Activated CD8-positive, alpha-beta memory T cell treated with anti-CD3 and anti-CD28 coated beads for 48 hours (primary cell): Measurements from ENCODE around the gene NADK2.

ENCODE experiments used
- DNase-seq, 3 experiments: peaks; one replicate each; pipeline ENCODE4 v3.0.0-alpha.2; 2020; ENCODE audit warnings: low read depth in 2 of 3, low spot score in 2 of 3

Gene NADK2

DNA sequence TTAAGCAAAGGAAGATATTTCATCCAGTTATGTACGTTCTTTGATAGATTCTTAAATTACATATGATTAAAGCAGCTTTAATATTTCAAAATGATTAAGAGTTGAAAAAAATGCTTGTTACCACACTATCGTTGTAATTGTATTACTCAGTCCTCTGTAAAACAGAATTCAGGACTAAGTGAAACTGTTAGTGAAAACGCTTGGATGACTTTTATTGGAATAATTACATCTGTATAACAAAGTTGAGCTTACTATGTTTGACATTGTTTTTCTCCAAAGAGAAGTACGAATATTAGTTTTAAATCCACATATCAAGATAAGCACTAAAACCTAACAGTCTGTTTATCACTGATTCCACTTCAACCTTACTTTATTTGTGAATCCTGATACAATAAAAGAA lies 8.7 kb upstream of the NADK2 start:
- no peak for DNase-seq

DNA sequence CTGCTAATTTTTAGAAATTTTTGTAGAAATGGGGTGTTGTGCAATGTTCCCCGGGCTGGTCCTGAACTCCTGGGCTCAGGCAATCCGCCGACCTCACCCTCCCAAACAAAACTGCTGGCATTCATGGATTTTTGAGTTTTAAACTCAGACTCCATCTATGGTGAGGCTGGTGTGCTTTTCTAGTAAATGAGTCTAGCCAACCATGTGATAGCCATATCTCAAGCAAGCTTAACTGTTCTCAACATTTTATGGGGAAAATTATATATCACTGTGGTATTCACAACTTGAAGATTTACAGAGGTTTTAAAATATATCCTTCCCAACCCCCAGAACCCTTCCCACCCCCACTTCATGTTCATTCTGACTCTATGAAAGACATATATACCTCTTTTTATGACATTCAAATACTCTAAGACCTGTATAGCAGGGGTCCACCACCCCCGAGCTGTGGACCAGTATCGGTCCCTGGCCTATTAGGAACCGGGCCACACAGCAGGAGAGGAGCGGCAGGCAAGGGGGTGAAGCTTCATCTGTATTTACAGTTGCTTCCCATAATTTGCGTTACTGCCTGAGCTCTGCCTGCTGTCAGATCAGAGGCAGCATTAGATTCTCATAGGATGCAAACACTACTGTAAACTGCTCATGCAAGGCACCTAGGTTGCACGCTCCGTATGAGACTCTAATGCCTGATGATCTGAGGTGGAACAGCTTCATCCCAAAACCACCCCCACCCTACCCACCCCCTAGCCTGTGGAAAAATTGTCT lies 4.5 kb upstream of the NADK2 start:
- DNase-seq = no peak

DNA sequence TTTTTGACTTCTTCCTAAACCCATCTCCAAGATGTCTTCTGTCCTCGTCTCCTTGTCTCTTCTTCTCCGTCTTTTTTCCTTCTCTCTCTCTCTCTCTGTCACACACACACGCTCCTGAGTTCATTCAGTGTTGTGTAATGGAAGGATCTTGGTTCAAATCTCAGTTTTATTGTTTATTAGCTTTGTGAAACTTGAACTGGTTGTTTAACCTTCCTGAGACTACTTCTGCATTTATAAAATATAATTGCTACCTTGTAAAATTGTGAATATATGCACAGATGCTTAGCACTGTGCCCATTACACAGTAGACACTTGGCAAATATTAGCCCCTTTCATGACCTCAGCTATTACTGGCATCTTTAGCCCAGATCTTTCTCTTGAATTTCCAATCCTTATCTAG lies 2.4 kb upstream of the NADK2 start:
- DNase-seq = no peak

DNA sequence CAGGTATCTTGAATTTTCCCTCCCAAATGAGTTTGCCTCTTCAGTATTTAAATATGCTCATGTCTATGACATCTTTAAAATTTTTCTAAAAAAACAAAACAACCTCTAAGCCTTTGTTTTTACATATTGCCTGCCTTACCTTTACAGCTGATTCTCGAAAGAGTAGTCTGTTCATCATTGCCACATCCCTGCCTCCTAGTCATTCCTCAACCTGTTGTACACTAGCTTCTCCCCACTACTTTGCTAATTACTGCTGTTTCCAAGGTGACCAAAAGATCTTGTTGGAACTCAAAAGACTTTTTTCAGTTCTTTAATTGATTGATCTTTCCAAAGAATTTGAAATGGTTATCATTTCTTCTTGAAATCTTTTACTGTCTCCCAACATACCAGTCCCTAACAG lies 1.9 kb upstream of the NADK2 start:
- DNase-seq = no peak

DNA sequence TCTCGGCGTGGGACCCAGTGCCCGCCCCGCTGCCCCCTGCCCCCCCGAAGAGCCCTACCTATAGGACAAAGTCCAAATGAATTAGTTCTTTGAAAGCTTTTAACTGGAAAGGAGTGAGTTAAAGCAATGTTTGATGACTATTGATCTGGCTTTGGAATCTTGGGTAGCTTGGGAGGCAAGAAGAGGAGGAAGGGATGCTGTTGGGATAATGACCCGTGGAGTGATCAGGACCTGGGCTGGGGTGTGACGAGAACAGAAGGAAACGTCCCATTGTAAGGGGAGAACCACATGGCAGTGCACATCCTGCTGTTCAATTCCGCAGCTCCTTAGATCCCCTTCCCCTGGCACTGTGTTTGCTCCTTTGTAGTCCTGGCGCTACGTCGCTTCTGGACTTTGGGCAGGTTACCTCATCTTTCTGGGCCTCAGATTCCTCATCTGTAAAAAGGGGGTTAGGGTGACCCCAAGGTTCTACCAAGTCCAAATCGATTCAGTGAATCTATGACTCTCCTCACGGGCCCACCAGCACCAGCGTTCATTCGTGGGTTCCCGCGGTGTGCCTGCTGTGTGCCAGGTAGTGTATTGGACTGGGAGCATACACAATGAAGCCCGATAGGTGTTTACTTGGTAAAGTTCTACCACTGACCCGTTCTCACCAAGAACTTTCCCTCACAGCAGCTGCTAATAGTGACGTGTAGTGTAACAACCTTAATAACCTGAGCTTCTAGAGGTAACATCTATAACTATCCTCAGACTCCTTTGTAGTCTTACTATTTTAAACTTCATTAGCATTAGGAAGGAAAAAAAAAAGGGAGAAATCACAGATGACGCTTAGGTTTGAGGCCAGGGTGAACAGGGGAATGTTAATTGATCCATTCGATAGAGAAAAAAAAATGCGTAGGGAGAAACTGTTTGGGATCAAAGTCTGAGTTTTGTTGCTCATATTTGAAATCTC lies 1.1 kb upstream of the NADK2 start:
- peak in 1 of 3 experiments; percentile 1 for DNase-seq

DNA sequence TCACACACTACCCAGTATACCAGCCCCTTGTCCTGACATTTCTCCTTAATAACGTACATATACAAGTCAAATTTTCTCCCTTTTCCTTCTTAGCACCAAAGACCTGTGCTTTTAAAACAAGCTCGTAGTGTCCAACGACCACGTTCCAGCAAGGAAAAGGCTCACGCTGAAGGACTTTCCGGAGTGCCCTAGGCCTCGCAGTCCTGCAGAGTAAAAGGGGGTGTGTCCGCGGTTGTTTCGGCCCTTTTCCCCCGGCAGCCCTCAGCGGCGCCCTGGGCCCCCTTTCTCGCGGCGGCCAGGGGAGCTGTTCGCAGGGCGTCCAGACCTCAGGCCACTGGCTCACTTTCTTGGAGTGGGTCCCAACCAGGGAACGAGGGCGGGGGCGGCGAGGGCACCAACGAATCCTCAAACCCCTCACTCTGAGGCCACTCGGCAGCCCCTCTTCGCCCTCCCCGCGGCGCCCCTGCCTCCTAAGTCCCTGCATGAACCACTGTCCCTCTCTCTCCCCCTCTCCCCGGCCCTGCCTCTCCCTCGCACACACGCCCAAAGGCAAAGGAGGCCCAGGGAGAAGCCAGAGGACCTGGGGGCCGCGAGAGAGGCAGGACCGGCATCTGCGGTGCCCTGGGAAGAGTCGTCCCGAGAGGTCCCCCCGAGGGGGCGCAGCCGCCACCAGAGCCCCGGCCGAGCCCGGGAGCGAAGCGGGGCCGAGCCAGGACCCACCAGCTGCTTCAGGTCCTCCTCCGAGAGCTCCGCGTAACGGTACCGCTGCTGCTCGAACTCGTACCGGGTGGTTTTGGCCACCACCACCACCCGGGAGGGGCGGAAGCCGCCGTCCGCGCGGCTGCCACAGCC lies 720 bp downstream of the NADK2 start:
- peak; percentile 9 to 36 (median 22) for DNase-seq

DNA sequence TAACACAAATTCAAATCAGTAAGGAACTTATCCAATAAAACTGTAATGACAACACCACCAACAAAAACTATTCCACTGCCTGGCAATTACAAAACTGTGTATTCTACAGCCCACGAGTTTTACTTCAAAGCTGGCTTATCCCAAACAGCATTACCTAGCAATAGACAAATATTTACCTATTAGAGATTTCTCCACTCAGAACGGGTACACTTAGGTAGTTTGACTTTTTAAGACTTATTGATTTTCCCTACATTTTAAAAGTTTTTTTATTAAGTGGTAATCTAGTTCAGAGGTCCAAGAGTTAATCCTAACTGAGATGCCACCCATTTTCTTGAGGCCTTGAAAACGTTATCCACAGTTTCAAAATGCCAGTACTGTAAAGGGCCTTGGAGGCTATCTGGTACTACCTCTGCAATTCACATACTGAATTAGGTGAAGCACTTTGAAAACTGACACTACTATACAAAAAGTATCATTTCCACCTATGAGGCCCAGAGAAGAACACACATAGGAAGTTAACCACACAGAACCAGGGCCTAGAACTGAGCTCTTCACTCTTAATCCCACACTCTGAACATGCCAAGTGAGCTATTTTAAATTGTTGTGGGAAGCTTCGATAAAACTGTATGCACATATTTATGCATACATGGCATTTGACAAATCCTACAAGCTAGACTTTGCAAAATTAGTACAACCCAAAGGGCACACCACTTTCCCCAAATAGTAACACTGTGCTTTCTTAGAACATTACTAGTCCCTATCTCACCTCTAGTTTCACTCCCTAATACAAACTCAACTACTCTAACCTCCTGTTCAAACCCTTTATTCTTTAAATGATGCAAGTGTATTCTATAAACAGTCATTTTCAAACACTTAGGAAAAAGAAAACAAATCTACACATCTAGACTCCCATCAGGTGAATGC lies 2.1 kb downstream of the NADK2 start:
- no peak for DNase-seq

DNA sequence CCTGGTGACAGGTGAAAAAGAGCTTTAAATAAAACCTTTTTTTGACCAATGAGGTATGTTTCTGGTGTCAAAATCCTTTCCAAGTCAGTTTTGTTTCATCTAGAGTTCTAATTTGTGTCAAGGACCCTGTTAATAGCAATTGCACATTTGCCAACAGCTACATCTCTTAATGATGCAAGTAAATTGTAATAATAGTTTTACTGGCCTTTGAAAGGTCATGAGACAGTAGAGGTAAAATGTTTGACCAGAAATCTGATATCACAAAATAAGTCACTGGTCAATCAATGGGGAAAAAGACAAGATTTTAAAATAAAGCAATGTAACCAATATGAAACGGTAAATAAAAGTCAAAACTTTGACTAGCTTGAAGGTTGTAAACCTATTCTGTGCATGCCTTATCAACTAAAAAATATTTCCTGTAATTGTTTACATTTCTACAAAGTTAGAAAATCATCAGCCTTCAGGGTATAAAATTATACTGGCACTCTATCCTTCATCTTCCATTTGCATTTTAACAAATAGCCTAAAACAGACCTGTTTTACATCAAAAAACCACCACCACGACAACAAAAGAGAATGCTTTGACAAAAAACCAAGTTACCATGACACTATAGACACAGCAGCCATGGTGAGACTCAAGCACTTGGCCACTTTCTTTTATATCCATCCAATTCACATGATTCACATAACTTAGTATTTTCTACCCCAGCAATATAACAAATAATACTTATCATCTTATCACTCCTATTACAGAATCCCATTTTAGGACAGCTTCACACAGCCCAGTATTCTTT lies 3.0 kb downstream of the NADK2 start:
- no peak for DNase-seq

DNA sequence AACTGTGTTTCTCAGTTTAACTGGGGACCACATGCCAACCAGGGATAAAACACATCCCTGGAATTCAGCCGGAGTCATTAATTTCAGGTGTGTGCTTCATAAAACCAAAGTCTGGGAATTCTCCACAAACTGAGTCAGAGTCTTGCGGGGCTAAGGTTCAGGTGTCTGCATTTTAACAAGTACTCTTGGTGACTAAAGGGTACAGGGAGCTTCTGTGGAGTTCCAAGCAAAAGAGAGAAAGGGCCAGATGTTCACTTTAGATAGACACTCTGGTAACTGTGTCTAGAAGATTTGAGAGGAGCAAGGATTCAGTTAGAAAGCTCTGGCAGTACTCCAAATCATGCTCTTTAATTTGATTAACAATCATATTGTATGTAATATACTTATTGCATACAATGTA lies 4.0 kb downstream of the NADK2 start:
- no peak for DNase-seq

DNA sequence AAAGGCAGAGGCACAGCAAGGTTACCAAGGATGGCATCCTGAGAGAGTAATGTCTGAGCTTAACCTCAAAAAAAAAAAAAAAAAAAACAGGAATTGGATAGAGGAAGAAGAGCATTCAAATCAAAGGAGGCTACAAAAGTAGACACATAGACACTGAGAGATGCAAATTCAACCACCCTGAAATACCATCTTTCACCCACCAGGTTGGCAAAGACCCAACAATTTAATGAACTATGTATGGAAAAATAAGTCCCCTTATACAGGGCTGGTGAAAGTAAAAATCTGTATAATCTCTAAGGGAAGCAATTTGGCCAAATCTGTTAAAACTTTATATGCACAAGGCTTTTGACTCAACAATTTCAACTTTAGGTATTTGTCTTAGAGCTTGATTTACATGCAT lies 4.9 kb downstream of the NADK2 start:
- no peak for DNase-seq

DNA sequence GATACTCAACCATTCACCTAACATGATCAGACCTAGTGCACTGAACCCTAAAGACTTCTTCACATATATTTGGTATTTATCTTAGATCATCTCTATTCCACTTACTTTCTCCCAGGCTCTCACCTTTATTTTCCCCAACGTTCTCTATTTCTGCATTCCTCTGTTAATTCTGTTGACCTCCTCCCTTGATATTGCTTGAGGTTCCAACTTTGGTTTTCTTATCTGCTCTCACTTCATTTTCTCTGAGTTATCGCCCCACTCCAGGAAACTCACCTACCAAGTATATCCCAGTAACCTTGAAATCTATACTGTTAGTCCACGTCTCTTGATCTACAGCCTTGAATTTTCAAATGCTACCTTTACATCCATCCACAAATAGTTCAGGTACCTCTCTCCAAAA lies 9.2 kb downstream of the NADK2 start:
- no peak for DNase-seq

DNA sequence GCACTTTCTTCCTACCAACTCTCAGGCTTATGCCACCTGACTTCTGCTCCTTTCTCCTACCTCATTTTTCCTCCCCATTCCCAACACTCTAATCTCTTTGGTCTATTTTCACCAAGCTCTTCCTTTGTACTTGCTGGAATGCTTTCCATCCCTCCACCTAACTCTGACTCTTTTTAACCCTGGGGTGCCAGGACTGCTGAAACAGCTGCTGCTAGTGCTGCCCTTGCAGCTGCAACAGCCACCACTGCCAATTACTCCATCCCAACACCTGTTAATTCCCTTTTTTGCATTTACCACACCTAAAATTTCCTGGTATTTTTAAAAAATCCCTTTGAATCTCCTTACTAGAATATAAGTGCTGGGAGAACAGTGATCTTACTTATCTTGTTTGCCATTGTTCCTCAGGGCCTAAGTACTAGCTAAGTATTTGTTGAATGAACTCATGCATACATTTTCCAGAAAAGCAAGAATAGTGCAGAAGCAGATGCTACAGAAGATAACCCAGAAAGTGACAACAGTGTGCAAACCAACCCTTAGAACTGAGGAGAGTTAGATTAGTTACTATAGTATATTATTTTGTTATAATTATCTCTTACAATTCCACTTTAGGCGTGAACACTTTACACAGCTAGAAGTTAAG lies 11.5 kb downstream of the NADK2 start:
- no peak for DNase-seq

DNA sequence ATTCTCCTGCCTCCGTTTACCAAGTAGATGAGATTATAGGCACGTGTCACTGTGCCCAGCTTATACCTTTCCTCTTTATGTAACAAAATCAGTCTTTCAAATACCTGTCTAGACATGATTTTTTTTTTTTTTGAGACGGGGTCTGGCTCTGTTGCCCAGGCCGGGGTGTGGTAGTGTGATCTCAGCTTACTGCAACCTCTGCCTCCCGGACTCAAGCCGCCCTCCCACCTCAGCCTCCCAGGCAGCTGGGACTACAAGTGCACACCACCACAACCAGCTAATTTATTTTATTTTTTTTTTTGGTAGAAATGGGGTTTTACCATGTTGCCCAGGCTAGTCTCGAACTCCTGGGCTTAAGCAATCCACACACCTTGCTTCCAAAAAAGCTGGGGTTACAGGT lies 13.2 kb downstream of the NADK2 start:
- DNase-seq = no peak

DNA sequence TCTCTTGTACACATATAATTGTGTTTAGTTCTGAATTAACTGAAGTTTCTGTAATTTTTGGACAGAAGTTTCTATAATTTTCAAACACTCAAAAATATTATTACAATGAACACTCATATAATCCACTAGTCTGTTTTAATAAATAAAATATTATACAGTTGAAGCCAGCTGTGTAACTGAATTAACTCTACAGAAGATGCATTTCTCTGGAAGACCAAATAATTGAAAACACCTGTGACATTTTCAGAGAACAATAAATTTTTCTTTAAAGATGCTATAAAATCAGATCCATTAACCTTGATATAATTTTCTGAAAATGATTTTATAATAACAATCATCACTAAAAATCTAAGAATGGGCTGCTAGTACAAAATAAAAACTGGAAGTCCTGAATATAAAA lies 14.7 kb downstream of the NADK2 start:
- no peak for DNase-seq

DNA sequence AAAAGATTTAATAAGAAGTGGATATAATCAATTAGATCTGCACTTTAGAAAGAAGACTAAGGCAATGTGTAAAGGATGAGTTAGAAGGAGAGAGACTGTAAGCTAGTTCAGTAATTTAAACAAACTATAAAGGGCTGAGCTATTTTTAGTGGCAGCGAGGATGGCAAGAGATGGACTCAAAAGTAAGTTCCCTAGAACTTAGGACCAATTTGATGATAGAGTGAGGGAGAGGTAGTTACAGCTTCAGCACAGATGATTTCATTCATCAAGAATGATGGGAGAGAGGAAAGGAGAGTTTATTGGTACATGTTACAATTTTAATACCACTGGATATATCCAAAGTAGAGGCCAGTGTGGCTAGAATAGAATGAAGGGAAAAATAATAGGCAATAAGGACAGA lies 19.1 kb downstream of the NADK2 start:
- no peak for DNase-seq

DNA sequence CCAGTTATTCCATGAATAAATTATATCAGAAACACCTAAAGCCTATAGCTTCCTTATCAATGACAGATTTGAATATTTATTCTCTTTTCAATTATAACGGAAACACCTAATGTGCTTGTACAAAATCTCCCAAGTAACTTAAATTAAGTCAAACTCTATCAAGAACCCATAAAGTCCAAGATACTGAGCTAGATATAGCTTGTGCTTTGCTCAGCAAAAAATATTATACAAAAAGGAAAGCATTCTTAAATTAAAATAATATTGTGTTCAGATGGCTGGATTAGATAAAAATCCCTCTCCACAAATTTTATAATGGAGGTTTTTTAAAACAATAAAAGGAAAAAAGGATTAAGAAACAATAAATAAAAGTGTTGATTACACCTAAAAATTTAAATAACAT lies 23.7 kb downstream of the NADK2 start:
- no peak for DNase-seq

DNA sequence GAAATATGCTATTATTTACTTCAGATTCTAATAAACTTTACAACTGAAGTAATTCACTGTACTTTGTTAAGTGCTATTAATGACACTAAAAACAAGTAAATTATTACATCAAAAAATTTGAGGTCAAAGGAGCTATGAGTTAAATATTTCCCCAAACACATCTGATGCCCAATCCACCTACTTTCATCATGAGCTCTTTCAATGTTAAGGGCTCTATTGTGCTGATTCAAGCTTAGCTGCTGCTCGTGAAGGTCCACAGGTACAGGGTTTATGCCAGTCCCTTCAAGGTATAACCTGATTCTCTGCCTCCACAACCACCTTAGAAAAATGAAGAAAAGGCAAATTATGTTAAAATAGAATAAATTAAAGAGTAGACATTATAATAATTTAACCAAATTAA lies 24.2 kb downstream of the NADK2 start:
- no peak for DNase-seq

DNA sequence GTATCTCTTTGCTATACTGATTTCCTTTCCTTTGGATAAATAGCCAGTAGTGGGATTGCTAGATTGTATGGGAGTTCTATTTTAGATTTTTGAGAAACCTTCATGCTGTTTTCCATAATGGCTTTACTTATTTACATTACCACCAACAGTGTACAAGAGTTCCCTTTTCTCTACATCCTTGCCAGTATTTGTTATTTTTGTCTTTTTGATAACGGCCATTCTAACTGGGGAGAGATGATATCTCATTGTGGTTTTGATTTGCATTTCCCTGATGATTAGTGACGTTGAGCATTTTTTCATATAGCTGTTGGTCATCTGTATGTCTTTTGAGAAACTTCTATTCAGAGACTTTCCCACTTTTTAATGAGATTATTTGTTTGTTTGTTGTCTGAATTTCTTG lies 25.8 kb downstream of the NADK2 start:
- DNase-seq = no peak

DNA sequence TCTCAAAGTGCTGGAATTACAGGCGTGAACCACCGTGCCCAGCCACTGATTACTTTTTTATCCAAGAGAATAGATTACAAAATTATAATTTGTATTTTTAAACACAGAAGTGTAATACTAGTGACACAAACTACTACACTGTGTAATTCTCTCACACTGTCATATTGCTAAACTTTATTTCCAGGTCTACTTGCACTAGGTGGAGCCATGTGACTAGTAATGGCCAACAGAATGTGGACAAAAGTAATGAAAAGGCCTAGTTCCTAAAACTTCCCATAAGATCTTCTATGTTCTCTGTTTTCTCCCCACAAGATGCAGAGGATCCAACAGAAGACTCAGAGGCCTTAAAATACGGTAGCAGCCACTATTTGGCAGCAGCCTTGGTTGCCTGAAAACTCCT lies 27.3 kb downstream of the NADK2 start:
- DNase-seq = no peak
